Adipocyte (in vitro differentiated cells): ENCODE measurements around the gene POLDIP3.
"Not testable (repeated sequence)": the region's sequence is repeated elsewhere in the genome, so short reads cannot be mapped to it uniquely, and the experiment has no call there.

Experiments
- DNase-seq: peaks from one replicate; pipeline ENCODE4 v3.0.0-alpha.2; 2015; ENCODE audit warnings: low read depth
- H3K27me3 ChIP-seq: replicated peaks from 2 replicates; pipeline ENCODE4 v1.7.0; 2013; ENCODE audit warnings: mild to moderate bottlenecking, low read length, moderate library complexity; ENCODE audit not compliant: control insufficient read depth, insufficient read depth
- H3K36me3 ChIP-seq: 2 replicates; pipeline ENCODE4 v1.7.0; 2013; ENCODE audit warnings: low read length, mild to moderate bottlenecking, moderate library complexity; ENCODE audit not compliant: control insufficient read depth, insufficient read depth, severe bottlenecking
- H3K4me1 ChIP-seq: 2 replicates; pipeline ENCODE4 v1.7.0; 2013; ENCODE audit warnings: mild to moderate bottlenecking, low read length, moderate library complexity; ENCODE audit not compliant: control insufficient read depth, insufficient read depth
- H3K4me3 ChIP-seq: 2 replicates; pipeline ENCODE4 v1.7.0; 2013; ENCODE audit warnings: mild to moderate bottlenecking, low read length, moderate library complexity
- H3K9ac ChIP-seq: 2 replicates; pipeline ENCODE4 v1.7.0; 2013; ENCODE audit warnings: mild to moderate bottlenecking, low read length, moderate library complexity
- H3K9me3 ChIP-seq: 2 replicates; pipeline ENCODE4 v1.7.0; 2013; ENCODE audit warnings: mild to moderate bottlenecking, low read length, moderate library complexity; ENCODE audit not compliant: control insufficient read depth

POLDIP3 gene

DNA sequence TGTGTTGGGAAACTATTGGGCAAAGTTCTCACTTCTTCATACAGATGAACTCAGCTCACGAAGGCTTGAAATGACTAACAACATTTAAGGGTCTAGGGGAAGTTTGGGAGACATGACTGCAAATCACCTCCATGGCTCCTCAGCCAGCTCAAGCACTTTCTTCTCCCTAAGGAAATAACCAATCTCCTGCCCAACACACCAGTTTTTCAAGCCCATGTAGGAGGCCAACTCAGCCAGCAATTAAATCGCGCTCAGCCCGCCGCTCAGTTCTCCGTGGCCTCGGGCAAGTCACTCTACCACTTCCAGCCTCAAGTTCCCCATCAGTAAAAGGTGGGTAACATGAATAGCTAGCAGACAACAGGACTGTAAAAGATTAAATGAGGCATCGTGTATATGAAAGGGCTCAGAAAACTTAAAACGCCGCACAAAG, 796 bp downstream of the POLDIP3 start:
- Histone ChIP-seq H3K4me1 (peaks cover 61% of the 10 kb centered on the region), H3K9me3 (no peaks in the 10 kb centered on the region), H3K27me3 (no peaks in the 10 kb centered on the region), H3K4me3 (peak overlapping the region; percentile 96), H3K36me3 (peaks cover 2% of the 10 kb centered on the region), H3K9ac (peak overlapping the region; percentile 98)
- DNase-seq: peak; percentile 61

DNA sequence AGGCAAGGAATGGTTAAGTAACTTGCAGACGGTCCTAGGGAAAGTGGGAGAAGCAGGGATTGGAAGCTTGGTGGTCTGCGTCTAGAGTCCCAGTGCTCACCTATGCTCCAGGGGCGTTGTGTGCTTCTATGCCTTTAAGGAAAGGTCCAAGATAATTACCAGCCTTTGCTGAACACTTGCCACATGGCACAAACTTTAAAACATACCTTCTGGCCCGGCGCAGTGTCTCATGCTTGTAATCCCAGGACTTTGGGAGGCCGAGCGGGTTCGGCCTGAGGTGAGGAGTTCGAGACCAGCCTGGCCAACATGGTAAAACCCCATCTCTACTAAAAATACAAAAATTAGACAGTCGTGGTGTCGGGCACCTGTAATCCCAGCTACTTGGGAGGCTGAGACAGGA, 2.3 kb downstream of the POLDIP3 start:
- no peaks in the 10 kb centered on the region for H3K36me3 ChIP-seq
- no peak for DNase-seq
- H3K4me3 ChIP-seq: peak overlapping the region; percentile 96
- peaks cover 63% of the 10 kb centered on the region for H3K4me1 ChIP-seq
- no peaks in the 10 kb centered on the region for H3K9me3 ChIP-seq
- H3K27me3 ChIP-seq: no peaks in the 10 kb centered on the region
- peak overlapping the region; percentile 98 for H3K9ac ChIP-seq

DNA sequence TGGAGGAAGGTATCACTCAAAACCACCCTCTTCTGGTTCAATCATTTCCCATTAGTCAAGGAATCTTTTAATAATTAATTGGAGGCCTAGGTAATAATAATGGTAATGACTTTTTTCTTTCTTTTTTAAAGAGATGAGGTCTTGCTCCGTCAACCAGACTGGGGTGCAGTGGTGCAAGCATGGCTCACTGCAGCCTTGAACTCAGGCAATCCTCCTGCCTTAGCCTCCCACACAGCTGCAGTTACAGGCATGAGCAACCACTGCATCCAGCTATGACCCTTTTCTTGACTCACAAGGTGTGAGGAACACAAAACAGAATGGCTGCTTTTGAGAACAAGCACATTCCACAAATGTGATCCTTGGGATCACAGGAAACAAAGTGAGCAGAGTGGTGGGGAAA, 3.6 kb downstream of the POLDIP3 start:
- Histone ChIP-seq H3K4me1 (peaks cover 52% of the 10 kb centered on the region), H3K9me3 (no peaks in the 10 kb centered on the region), H3K9ac (no peak overlapping the region), H3K36me3 (peaks cover 3% of the 10 kb centered on the region), H3K4me3 (no peak overlapping the region), H3K27me3 (no peaks in the 10 kb centered on the region)
- no peak for DNase-seq

DNA sequence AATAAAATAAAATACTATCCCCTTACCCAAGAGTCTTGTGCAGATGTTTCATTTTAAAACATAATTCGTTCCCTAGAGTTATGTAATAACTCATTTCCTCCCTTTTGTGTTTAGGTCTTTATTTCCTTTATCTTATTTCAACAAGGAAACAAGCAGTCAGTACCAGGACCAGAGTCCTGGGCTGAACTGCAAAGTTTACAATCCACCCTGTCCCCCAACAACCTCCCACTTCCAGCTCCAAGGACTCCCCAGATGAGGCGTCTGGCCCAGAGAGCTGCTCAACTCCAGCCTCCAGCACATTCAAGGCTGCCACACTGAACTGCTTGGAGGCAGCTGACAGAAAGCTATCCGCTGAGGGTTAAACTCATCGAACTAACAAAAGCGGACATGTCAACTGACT, 4.5 kb downstream of the POLDIP3 start:
- Histone ChIP-seq H3K4me1 (peaks cover 45% of the 10 kb centered on the region), H3K9ac (no peak overlapping the region), H3K4me3 (no peak overlapping the region), H3K9me3 (no peaks in the 10 kb centered on the region), H3K27me3 (no peaks in the 10 kb centered on the region), H3K36me3 (peaks cover 3% of the 10 kb centered on the region)
- DNase-seq: no peak

DNA sequence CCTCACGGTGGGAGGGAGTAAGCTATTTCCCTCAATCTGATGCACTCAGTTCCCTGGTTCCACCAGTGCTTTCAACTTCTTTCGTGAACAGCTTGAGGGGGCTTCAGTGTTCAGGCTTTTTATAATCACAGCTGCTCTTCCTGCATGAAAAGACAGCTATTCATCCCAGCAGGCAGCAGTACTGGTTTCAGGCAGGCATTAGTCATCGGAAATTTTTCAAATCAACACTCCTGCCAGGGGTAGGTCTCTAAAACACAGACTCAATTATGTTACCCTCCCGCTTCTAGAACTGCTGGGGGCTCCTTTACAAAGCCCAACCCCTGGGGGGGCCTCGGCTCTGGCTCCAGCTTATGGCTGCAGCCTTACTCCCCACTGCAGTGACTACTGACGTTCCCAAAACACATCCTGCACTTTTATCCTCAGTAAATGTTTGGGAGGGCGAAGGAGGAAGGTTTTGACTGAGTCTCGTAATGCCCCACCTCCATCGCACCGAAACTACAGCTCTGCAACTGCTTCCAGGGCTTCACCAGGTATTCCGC, 5.8 kb downstream of the POLDIP3 start:
- Histone ChIP-seq H3K9me3 (no peaks in the 10 kb centered on the region), H3K36me3 (peaks cover 7% of the 10 kb centered on the region)
- peak; percentile 62 for DNase-seq

DNA sequence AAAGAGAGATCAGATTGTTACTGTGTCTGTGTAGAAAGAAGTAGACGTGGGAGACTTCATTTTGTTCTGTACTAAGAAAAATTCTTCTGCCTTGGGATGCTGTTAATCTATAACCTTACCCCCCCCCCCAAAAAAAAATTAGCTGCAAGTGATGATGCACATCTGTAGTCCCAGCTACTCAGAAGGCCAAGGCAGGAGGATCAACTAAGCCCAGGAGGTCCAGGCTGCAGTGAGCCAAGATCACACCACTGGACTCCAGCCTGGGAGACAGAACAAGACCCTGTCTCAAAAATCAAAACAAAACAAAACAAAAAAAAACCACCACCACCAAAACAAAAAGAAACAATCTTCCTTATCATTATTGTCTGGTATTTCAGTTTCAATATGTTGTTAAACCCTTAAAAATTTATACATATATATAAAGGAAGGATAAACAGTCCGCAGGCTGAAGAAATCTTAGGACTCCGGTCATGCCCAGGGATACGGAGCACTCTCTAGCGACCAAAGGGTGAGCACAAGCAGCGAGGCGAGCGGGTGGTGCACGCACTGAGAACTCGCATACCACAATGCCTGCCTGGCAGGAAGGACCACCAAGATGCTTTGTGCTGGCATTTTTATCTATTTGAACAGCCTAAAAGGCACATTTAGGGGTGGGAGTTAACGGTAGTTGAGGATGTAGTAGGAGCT, 6.4 kb downstream of the POLDIP3 start:
- Histone ChIP-seq H3K36me3 (peaks cover 7% of the 10 kb centered on the region), H3K9me3 (no peaks in the 10 kb centered on the region), H3K4me1 (peaks cover 50% of the 10 kb centered on the region), H3K27me3 (no peaks in the 10 kb centered on the region), H3K9ac (peak overlapping the region; percentile 66), H3K4me3 (peak overlapping the region; percentile 61)
- DNase-seq: no peak

More for the DNA sequence above, 5.8 kb downstream of the POLDIP3 start:
- Histone ChIP-seq H3K4me1 (peaks cover 54% of the 10 kb centered on the region), H3K4me3 (peak overlapping the region; percentile 61), H3K27me3 (no peaks in the 10 kb centered on the region), H3K9ac (peak overlapping the region; percentile 66)

DNA sequence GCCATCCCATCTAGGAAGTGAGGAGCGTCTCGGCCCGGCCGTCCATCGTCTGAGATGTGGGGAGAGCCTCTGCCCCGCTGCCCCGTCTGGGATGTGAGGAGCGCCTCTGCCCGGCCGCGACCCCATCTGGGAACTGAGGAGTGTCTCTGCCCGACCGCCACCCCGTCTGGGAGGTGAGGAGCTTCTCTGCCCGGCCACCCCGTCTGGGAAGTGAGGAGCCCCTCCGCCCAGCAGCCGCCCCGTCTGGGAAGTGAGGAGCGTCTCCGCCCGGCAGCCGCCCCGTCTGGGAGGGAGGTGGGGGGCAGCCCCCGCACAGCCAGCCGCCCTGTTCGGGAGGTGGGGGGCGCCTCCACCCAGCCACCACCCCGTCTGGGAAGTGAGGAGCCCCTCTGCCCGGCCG, 7.0 kb downstream of the POLDIP3 start:
- H3K27me3 ChIP-seq, H3K9me3 ChIP-seq, H3K4me3 ChIP-seq, H3K9ac ChIP-seq, DNase-seq: not testable (repeated sequence)
- peaks cover 44% of the 10 kb centered on the region for H3K4me1 ChIP-seq
- H3K36me3 ChIP-seq: peaks cover 14% of the 10 kb centered on the region

DNA sequence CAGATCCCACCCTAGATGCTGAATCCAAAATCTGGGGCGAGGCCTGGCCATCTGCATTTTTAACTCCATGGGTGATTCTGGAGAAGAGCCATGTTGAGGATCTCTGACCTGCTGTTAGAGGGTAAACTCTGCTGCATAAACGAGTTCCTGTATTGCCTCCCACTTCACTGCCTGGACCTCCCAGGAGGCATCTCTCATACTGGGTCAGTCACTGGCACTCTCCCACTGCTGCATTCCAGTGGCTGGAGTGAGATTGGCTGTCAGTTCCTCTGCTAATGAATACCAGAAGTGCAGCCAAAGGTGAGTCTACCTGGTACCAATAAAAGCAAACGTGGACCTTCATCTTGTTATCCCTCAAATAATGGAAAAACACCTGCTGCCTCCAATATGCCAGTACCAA, 10.3 kb downstream of the POLDIP3 start:
- Histone ChIP-seq H3K36me3 (peaks cover 41% of the 10 kb centered on the region), H3K27me3 (no peaks in the 10 kb centered on the region), H3K9me3 (no peaks in the 10 kb centered on the region), H3K4me3 (no peak overlapping the region), H3K9ac (no peak overlapping the region), H3K4me1 (peaks cover 21% of the 10 kb centered on the region)
- DNase-seq: no peak

DNA sequence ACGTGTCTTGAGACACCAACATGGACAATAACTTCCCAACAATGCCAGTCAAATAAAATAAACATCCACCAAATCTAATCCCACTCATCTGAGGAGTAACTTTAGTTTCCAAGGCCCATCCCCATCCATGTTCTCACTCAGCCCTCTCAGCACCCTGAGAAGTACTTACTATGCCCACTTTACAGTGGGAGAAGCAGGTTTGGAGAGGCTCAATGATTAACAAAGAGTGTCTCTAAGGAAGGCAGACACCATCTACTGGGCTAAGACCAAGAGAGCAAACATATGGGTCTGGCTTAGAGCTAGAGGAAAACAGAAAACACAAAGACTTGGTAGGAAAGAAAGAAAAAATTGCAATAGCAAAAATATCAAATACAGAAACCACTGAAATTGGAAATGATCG, 11.3 kb downstream of the POLDIP3 start:
- Histone ChIP-seq H3K4me3 (no peak overlapping the region), H3K9ac (no peak overlapping the region), H3K27me3 (no peaks in the 10 kb centered on the region), H3K36me3 (peaks cover 51% of the 10 kb centered on the region), H3K4me1 (peaks cover 11% of the 10 kb centered on the region), H3K9me3 (no peaks in the 10 kb centered on the region)
- DNase-seq: no peak

DNA sequence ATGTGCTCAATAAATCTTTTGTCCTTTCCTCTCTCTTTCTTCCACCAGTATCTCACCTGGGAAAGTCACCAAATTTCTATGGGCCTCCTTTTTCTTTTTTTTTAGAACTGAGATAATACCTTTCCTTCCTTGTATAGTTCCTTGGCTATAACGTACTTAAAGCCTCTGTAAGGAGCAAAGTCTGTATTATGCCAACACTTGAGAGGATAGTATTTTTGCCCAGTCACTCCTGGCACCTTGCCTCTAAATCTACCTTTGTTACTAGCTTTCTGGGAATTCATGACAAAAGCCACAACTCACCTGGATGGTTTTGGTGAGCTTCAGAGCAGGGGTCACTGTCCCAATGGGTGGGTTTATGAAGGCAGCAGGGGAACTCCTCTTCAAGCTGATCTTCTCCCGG, 12.2 kb downstream of the POLDIP3 start:
- no peak for DNase-seq

DNA sequence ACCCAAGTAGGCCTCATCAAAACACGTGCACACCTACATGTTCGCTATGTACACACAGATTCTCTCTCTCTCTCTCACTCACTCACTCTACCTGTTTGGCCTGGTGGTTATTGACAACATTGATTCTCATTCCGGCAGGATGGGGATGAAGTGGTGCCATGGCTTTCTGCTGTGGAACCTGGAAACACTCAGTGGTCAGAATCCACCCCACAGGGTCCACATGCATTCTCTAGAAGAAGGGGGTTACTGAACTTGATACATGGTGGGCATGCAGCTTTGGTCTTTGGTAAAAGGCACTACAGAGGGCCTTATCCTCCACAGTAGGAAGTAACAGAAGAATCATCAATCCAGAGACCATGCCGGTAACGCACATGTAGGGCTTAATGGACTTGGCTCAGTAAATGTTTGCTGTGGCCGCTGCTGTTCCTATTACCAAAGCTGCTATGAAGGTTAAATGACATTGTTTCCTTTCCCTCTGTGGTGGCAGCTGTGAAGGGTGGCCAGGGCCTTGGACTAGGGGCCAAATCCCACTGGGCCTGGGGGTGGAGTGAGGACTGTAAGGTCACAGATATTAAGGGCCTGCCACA, 12.7 kb downstream of the POLDIP3 start:
- peaks cover 9% of the 10 kb centered on the region for H3K4me1 ChIP-seq
- H3K9ac ChIP-seq: no peak overlapping the region
- no peaks in the 10 kb centered on the region for H3K9me3 ChIP-seq
- H3K36me3 ChIP-seq: peaks cover 58% of the 10 kb centered on the region
- DNase-seq: no peak
- H3K27me3 ChIP-seq: no peaks in the 10 kb centered on the region
- no peak overlapping the region for H3K4me3 ChIP-seq

More for the DNA sequence above, 12.2 kb downstream of the POLDIP3 start:
- H3K9me3 ChIP-seq: no peaks in the 10 kb centered on the region
- peaks cover 53% of the 10 kb centered on the region for H3K36me3 ChIP-seq
- H3K4me3 ChIP-seq: no peak overlapping the region
- H3K4me1 ChIP-seq: peaks cover 9% of the 10 kb centered on the region
- H3K27me3 ChIP-seq: no peaks in the 10 kb centered on the region
- no peak overlapping the region for H3K9ac ChIP-seq
